AG04449 (cell line): Measurements from ENCODE around the gene MTRF1L.
A peak's percentile ranks its signal among the peaks of the same experiment; 100 is the strongest.

Experiments
- CTCF ChIA-PET: fragments of 350-600 bp; formaldehyde crosslinking; extraction: SDS; loops from one replicate; lab custom pipeline; 2021; ENCODE audit warnings: antibody characterized with exemption; lab: Yijun Ruan, JAX
- POLR2A ChIA-PET: fragments of 400-600, 350-600 bp; formaldehyde crosslinking; extraction: SDS; loops from one replicate; lab custom pipeline; 2020; ENCODE audit warnings: antibody characterized with exemption, inconsistent platforms; lab: Yijun Ruan, JAX
- DNase-seq: peaks from one replicate; pipeline ENCODE4 v3.0.0-alpha.2; 2010; ENCODE audit warnings: low read depth, low spot score
- H3K4me3 ChIP-seq: 2 replicates; pipeline ENCODE4 v1.5.1; 2011; ENCODE audit warnings: low read depth, mild to moderate bottlenecking, control low read depth, low read length
- CTCF ChIP-seq: IDR thresholded peaks from one replicate; pipeline ENCODE4 v1.5.1; 2011; ENCODE audit warnings: mild to moderate bottlenecking, moderate library complexity, low read length, control low read depth, inconsistent platforms; ENCODE audit not compliant: insufficient read depth; ENCODE audit errors: missing control alignments

The MTRF1L gene

GRCh38 chr6:153043719-153044118 is 41.2 kb upstream of the MTRF1L start:
- ChIA-PET CTCF (interaction anchor here (1.0 kb wide), 1 partner anchor 12 kb away, joined by 3 read pairs; no protein-coding TSS in a partner anchor), POLR2A (no interaction called here)
- no peak overlapping the region for H3K4me3 ChIP-seq
- no peak for TF ChIP-seq CTCF
- no peak for DNase-seq

- peak; percentile 10 for DNase-seq
- CTCF ChIA-PET: interaction anchor here (2.0 kb wide), 1 partner anchor 274 kb away, joined by 4 read pairs; no protein-coding TSS in a partner anchor
- H3K4me3 ChIP-seq: no peak overlapping the region
- TF ChIP-seq CTCF: no peak
- POLR2A ChIA-PET: no interaction called here
These were observed 36.0 kb upstream of the MTRF1L start for GRCh38 chr6:153038378-153039057.

- CTCF ChIA-PET: interaction anchor here (1.0 to 4.5 kb wide), 7 partner anchors 9 to 479 kb away, joined by 3 to 69 read pairs (median 5); no protein-coding TSS in a partner anchor
- no peak for TF ChIP-seq CTCF
- DNase-seq: no peak
- POLR2A ChIA-PET: no interaction called here
- no peak overlapping the region for H3K4me3 ChIP-seq
These were observed 31.6 kb upstream of the MTRF1L start for GRCh38 chr6:153034139-153034538.

GRCh38 chr6:153032255-153032882 is 29.9 kb upstream of the MTRF1L start:
- ChIA-PET POLR2A (no interaction called here), CTCF (interaction anchor here (1.0 to 4.5 kb wide), 12 partner anchors 9 to 1121 kb away, joined by 3 to 69 read pairs (median 3); no protein-coding TSS in a partner anchor)
- TF ChIP-seq CTCF: no peak
- H3K4me3 ChIP-seq: no peak overlapping the region
- DNase-seq: no peak

- TF ChIP-seq CTCF: no peak
- ChIA-PET POLR2A (no interaction called here), CTCF (interaction anchor here (0.8 to 4.5 kb wide), 12 partner anchors 13 to 1122 kb away, joined by 3 to 69 read pairs (median 3); no protein-coding TSS in a partner anchor)
- no peak for DNase-seq
- no peak overlapping the region for H3K4me3 ChIP-seq
These were observed 28.9 kb upstream of the MTRF1L start for GRCh38 chr6:153031335-153031955.
